HCT116 (cell line): ENCODE data around the gene THRB. TPM values are rescaled to one million over a fixed set of nuclear protein-coding genes. Genes with fewer than 3 reads are reported as not detected.

Experiments
- ATAC-seq: fragments of 200-7000 bp; cut with Tn5 transposase; 2 replicates; pipeline ENCODE4 v1.9.1; 2020; ENCODE audit warnings: mild to moderate bottlenecking, moderate library complexity
- BruUV-seq: library from RNA; stranded (reverse); fragments of 400-500 nt; replicated peaks from 2 replicates; lab custom pipeline; 2021; lab: Mats Ljungman, UMichigan
- CTCF ChIA-PET: fragments of 300-600 bp; sonication (Branson Sonifier 250); formaldehyde crosslinking; loops from one replicate; lab custom pipeline; 2021; ENCODE audit warnings: antibody characterized with exemption; lab: Charles Lee
- POLR2A ChIA-PET: fragments of 300-600, 350-600 bp; sonication (Branson Sonifier 250); formaldehyde crosslinking; loops from one replicate; lab custom pipeline; 2021; ENCODE audit warnings: antibody characterized with exemption; lab: Charles Lee
- RAD21 ChIA-PET, 2 experiments: fragments of 300-600 bp; sonication (Branson Sonifier 250); formaldehyde crosslinking; loops; one replicate each; lab custom pipeline; 2023; ENCODE audit warnings: low total read pairs in 2 of 2; ENCODE audit not compliant: uncharacterized antibody in 2 of 2, unreplicated experiment in 2 of 2, low non-redundant PET in 1 of 2; lab: Charles Lee
- DNase-seq: peaks from one replicate; pipeline ENCODE4 v3.0.0-alpha.2; 2010; ENCODE audit warnings: low read depth, low spot score
- H2AFZ ChIP-seq: fragments of 200-600 bp; shearing (Covaris generic), sonication (generic); 2 replicates; pipeline ENCODE4 v1.6.1; 2017; ENCODE audit warnings: low read depth, mixed run types, mixed read lengths, antibody characterized with exemption, low read length; ENCODE audit not compliant: poor library complexity, severe bottlenecking
- H3K27ac ChIP-seq: 2 replicates; pipeline ENCODE4 v1.5.1; 2012; ENCODE audit warnings: low read depth, low read length
- H3K27me3 ChIP-seq: fragments of 200-600 bp; sonication (generic); 2 replicates; pipeline ENCODE4 v1.6.1; 2016; ENCODE audit warnings: mixed run types, low read length, mixed read lengths; ENCODE audit not compliant: insufficient read depth
- H3K36me3 ChIP-seq, 2 experiments: fragments of 200-500 bp in 1 of 2; fragments of 200-600 bp in 1 of 2; sonication (Bioruptor generic) in 1 of 2; sonication (generic) in 1 of 2; 2 replicates each; pipeline versions ENCODE4 v1.5.1 to v1.6.1; 2014 to 2016; ENCODE audit warnings: low read length in 2 of 2, inconsistent platforms in 1 of 2, mixed read lengths in 1 of 2, mixed run types in 1 of 2; ENCODE audit not compliant: insufficient read depth in 2 of 2, control insufficient read depth in 1 of 2
- H3K4me1 ChIP-seq, 2 experiments: fragments of 200-600 bp in 1 of 2; sonication (generic) in 1 of 2; 2 replicates each; pipeline versions ENCODE4 v1.5.1 to v1.6.1; 2012 to 2017; ENCODE audit warnings: low read length in 2 of 2, inconsistent platforms in 1 of 2, mild to moderate bottlenecking in 1 of 2, mixed read lengths in 1 of 2, mixed run types in 1 of 2, moderate library complexity in 1 of 2; ENCODE audit not compliant: insufficient read depth in 2 of 2, control insufficient read depth in 1 of 2
- H3K4me2 ChIP-seq: fragments of 200-600 bp; sonication (generic); 2 replicates; pipeline ENCODE4 v1.6.1; 2017; ENCODE audit warnings: mixed run types, low read length, mixed read lengths
- H3K4me3 ChIP-seq, 2 experiments: fragments of 200-600 bp in 1 of 2; sonication (generic) in 1 of 2; replicated peaks in 1 of 2; 2 replicates each; pipeline ENCODE4 v1.5.1; 2011 to 2016; ENCODE audit warnings: low read length in 2 of 2, control low read depth in 1 of 2, low read depth in 1 of 2, mild to moderate bottlenecking in 1 of 2, mixed read lengths in 1 of 2, mixed run types in 1 of 2
- H3K79me2 ChIP-seq: fragments of 200-600 bp; sonication (generic); 2 replicates; pipeline ENCODE4 v1.6.1; 2017; ENCODE audit warnings: mild to moderate bottlenecking, mixed run types, low read length, moderate library complexity, mixed read lengths; ENCODE audit not compliant: insufficient read depth
- H3K9ac ChIP-seq: fragments of 200-600 bp; sonication (generic); 2 replicates; pipeline ENCODE4 v1.6.1; 2016; ENCODE audit warnings: low read length, mixed read lengths
- H3K9me2 ChIP-seq: fragments of 200-600 bp; sonication (generic), shearing (Covaris generic); 2 replicates; pipeline ENCODE4 v1.6.1; 2017; ENCODE audit warnings: mixed run types, mild to moderate bottlenecking, moderate library complexity; ENCODE audit not compliant: insufficient read depth
- H3K9me3 ChIP-seq, 2 experiments: fragments of 200-500 bp in 1 of 2; fragments of 200-600 bp in 1 of 2; sonication (Bioruptor generic) in 1 of 2; sonication (generic) in 1 of 2; 2 replicates each; pipeline ENCODE4 v1.6.1; 2014 to 2017; ENCODE audit warnings: low read length in 2 of 2, mixed read lengths in 2 of 2, inconsistent platforms in 1 of 2, low read depth in 1 of 2, mild to moderate bottlenecking in 1 of 2, mixed run types in 1 of 2, moderate library complexity in 1 of 2; ENCODE audit not compliant: control insufficient read depth in 1 of 2, insufficient read depth in 1 of 2
- H4K20me1 ChIP-seq: fragments of 200-600 bp; sonication (generic), shearing (Covaris generic); 2 replicates; pipeline ENCODE4 v1.6.1; 2017; ENCODE audit warnings: mixed run types, mild to moderate bottlenecking, moderate library complexity; ENCODE audit not compliant: insufficient read depth
- CBX3 ChIP-seq: IDR thresholded peaks from 2 replicates; pipeline ENCODE4 v1.6.1; 2012; ENCODE audit warnings: low read depth
- EGR1 ChIP-seq: IDR thresholded peaks from 2 replicates; pipeline ENCODE4 v1.6.1; 2012; ENCODE audit warnings: low read depth
- ELF1 ChIP-seq: IDR thresholded peaks from 2 replicates; pipeline ENCODE4 v1.6.1; 2012; ENCODE audit warnings: low read depth, borderline replicate concordance
- EZH2 ChIP-seq: fragments of 200-600 bp; sonication (generic); IDR thresholded peaks from 2 replicates; pipeline ENCODE4 v1.6.1; 2017; ENCODE audit warnings: antibody characterized with exemption, mixed run types
- RAD21 ChIP-seq: IDR thresholded peaks from 2 replicates; pipeline ENCODE4 v1.6.1; 2012; ENCODE audit warnings: low read depth, mild to moderate bottlenecking
- SP1 ChIP-seq: IDR thresholded peaks from 2 replicates; pipeline ENCODE4 v1.6.1; 2012; ENCODE audit warnings: low read depth
- TCF7L2 ChIP-seq: IDR thresholded peaks from 2 replicates; pipeline ENCODE4 v1.7.0; 2011; ENCODE audit warnings: borderline replicate concordance, inconsistent platforms; ENCODE audit not compliant: insufficient read depth, insufficient read length; ENCODE audit errors: extremely low read depth
- ZFX ChIP-seq: fragments of 450-650 bp; IDR thresholded peaks from 2 replicates; pipeline ENCODE4 v1.6.1; 2017
- ZNF274 ChIP-seq: fragments of 200-500 bp; sonication (Bioruptor generic); IDR thresholded peaks from 2 replicates; pipeline ENCODE4 v1.6.1; 2014; ENCODE audit warnings: mild to moderate bottlenecking, low read depth, low read length, inconsistent platforms
- intact Hi-C: fragments of 100-400 bp; cut with micrococcal nuclease; formaldehyde crosslinking; loops from 2 replicates; pipeline ENCODE4 v1.10.0; 2022
- total RNA-seq: library from RNA; stranded (reverse); gene quantifications from one replicate; pipeline ENCODE4 v1.2.1, GENCODE V29; 2021; ENCODE audit not compliant: unreplicated experiment
- TF ChIP-seq, protein P1 (sequence below): IDR thresholded peaks from 2 replicates; pipeline ENCODE4 v1.6.1; 2012
- TF ChIP-seq, protein P2 (sequence below): IDR thresholded peaks from 2 replicates; pipeline ENCODE4 v1.6.1; 2011; ENCODE audit warnings: mild to moderate bottlenecking, low read length, moderate library complexity; ENCODE audit not compliant: insufficient replicate concordance; ENCODE audit errors: extremely low read depth

Gene THRB
- total RNA-seq, 1 experiment from 2014 or later, result 2.5 TPM

DNA sequence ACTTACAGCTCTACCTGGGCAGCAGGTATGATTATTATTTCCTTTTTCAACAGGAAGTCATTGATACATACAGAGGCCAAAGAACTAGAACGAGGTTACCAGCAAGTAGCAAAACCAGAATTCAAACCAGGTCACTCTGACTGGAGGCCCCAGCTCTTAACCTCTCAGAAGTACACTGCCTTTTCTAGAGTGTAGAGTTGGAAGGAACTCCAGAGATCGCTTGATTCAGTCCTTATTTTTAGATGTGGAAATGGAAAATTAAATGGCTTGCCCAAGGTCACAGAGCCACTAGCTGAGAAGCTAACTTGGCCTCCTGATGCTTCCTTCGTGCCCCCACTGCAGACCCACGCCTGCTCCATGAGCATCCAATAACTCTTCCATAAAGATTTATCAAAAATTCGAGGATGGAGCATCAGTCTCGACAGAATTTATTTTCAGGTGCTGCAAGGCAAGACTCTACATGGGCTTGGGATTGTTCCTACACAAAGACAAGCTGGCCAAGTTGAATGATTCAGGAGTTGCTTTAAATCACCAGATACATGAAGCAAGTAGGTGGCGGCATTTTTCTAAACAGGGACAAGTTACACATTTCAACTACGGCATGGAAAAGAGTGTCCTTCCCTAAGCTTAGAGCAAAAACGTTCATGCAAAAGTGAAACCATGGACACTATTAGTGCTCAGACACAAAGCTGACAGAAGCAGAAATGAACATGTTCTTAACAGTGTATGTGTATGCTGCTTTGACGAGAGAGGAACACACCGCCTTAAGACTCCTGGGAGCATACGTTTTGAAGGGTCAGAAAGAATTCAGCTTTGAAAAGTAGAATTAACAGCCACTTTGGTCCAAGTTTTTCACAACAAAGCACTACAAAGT lies 235.7 kb downstream of the THRB start:
- no peaks in the 10 kb centered on the region for H4K20me1 ChIP-seq
- ChIA-PET POLR2A (no interaction called here), CTCF (interaction anchor here (1.9 kb wide), 1 partner anchor 422 kb away, joined by 5 read pairs; no protein-coding TSS in a partner anchor), RAD21 (no interaction called here)
- H3K9ac ChIP-seq, result no peak overlapping the region
- no peaks in the 10 kb centered on the region for H3K36me3 ChIP-seq
- H2AFZ ChIP-seq, result no peak overlapping the region
- intact Hi-C loops, result no loop called here
- no peaks in the 10 kb centered on the region for H3K9me2 ChIP-seq
- H3K4me3 ChIP-seq, result no peak overlapping the region
- H3K9me3 ChIP-seq, result no peaks in the 10 kb centered on the region
- BruUV-seq, result no TSS peak
- TF ChIP-seq, protein P1, sequence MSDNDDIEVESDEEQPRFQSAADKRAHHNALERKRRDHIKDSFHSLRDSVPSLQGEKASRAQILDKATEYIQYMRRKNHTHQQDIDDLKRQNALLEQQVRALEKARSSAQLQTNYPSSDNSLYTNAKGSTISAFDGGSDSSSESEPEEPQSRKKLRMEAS, result no peak
- TF ChIP-seq CBX3 (no peak), EZH2 (no peak), ZNF274 (no peak), ELF1 (no peak), RAD21 (no peak), EGR1 (no peak), SP1 (no peak), ZFX (no peak), TCF7L2 (no peak)
- TF ChIP-seq, protein P2, sequence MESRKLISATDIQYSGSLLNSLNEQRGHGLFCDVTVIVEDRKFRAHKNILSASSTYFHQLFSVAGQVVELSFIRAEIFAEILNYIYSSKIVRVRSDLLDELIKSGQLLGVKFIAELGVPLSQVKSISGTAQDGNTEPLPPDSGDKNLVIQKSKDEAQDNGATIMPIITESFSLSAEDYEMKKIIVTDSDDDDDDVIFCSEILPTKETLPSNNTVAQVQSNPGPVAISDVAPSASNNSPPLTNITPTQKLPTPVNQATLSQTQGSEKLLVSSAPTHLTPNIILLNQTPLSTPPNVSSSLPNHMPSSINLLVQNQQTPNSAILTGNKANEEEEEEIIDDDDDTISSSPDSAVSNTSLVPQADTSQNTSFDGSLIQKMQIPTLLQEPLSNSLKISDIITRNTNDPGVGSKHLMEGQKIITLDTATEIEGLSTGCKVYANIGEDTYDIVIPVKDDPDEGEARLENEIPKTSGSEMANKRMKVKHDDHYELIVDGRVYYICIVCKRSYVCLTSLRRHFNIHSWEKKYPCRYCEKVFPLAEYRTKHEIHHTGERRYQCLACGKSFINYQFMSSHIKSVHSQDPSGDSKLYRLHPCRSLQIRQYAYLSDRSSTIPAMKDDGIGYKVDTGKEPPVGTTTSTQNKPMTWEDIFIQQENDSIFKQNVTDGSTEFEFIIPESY, result no peak
- ATAC-seq (no peak), DNase-seq (no peak)
- no peak overlapping the region for H3K27ac ChIP-seq
- H3K27me3 ChIP-seq, result no peaks in the 10 kb centered on the region
- no peak overlapping the region for H3K4me2 ChIP-seq
- H3K4me1 ChIP-seq, result no peaks in the 10 kb centered on the region
- no peaks in the 10 kb centered on the region for H3K79me2 ChIP-seq
